ENCODE data around the gene CASD1. TPM values are rescaled to one million over a fixed set of nuclear protein-coding genes. Genes with fewer than 3 reads are reported as not detected.

The CASD1 gene
- total RNA-seq, 1 donor from 2014 or later: 30.2 TPM

DNA sequence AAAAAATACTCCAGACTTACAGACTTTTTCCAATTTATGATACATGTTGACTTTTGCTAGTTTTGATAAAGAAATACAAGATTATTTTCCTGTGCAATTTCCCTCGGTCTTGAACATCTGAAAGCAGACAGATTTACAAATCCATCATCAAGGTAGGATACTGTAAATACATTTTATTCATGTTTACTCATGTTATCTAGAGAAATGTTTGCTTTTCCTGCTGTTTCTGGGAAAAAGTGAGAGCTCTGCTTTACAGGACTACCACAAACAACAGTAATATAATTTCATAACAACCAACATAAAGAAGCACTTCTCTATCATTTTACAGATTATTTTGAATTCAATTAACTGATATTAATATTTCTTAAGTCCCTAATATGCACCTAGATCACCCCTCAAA, 31.7 kb upstream of the CASD1 start:
- no peaks in the 10 kb centered on the region for H3K9me3 Mint-ChIP-seq
- no peaks in the 10 kb centered on the region for H3K27me3 Mint-ChIP-seq

DNA sequence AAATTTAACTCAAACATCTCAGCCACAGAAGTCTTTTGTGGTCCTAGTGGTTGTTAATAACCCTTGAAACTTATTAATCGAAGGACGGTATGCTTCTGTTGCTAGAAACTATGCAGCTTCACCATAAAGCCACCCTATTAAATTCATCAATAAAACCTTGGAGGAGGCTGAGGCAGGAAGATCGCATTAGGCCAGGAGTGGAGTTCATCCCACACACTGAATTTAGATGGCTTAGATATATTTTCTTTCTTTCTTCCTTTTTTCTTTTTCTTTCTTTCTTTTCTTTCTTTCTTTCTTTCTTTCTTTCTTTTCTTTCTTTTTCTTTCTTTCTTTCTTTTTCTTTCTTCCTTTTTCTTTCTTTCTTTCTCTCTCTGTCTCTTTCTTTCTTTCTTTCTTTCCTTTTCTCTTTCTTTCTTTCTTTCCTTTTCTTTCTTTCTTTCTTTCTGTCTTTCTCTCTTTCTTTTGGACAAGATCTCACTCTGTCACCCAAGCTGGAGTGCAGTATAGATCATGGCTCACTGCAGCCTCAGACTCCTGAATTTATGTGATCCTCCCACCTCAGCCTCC, 30.9 kb upstream of the CASD1 start:
- DNase-seq (ENCODE audit: extremely low spot score, unreplicated experiment): no peak
- no peaks in the 10 kb centered on the region for H3K36me3 Mint-ChIP-seq

More for the DNA sequence above, 31.7 kb upstream of the CASD1 start:
- TF ChIP-seq, protein P1, sequence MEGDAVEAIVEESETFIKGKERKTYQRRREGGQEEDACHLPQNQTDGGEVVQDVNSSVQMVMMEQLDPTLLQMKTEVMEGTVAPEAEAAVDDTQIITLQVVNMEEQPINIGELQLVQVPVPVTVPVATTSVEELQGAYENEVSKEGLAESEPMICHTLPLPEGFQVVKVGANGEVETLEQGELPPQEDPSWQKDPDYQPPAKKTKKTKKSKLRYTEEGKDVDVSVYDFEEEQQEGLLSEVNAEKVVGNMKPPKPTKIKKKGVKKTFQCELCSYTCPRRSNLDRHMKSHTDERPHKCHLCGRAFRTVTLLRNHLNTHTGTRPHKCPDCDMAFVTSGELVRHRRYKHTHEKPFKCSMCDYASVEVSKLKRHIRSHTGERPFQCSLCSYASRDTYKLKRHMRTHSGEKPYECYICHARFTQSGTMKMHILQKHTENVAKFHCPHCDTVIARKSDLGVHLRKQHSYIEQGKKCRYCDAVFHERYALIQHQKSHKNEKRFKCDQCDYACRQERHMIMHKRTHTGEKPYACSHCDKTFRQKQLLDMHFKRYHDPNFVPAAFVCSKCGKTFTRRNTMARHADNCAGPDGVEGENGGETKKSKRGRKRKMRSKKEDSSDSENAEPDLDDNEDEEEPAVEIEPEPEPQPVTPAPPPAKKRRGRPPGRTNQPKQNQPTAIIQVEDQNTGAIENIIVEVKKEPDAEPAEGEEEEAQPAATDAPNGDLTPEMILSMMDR (conservative IDR thresholded peaks at IDR 0.05): no peak
- Mint-ChIP-seq H3K27ac (no peak overlapping the region), H3K36me3 (no peaks in the 10 kb centered on the region), H3K4me1 (ENCODE audit: unreplicated experiment) (no peaks in the 10 kb centered on the region), H3K4me3 (no peak overlapping the region)
- DNase-seq (ENCODE audit: extremely low spot score, unreplicated experiment): no peak

DNA sequence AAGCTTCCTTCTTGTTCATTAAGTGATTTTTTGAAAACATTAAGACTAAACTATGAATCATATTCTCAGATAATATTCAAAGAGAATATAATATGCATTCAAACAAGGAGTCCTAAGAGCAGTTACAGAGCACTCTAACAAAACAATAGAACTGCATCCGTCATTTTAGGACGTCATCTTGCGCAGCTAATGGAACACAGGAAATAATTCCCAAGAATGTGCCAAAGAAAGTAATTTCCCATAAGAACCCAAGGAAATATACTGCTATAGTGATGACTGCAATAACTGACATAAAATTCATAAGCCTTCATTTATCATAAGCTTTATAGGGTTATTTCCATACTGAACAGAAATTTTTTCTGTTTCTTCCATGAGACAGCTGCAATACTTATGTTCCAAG, 28.3 kb upstream of the CASD1 start:
- no peak overlapping the region for H3K4me3 Mint-ChIP-seq
- H3K4me1 Mint-ChIP-seq (ENCODE audit: unreplicated experiment): no peaks in the 10 kb centered on the region
- no peaks in the 10 kb centered on the region for H3K27me3 Mint-ChIP-seq
- H3K27ac Mint-ChIP-seq: no peak overlapping the region
- H3K9me3 Mint-ChIP-seq: no peaks in the 10 kb centered on the region
- DNase-seq (ENCODE audit: extremely low spot score, unreplicated experiment): no peak
- TF ChIP-seq, protein P1 (conservative IDR thresholded peaks at IDR 0.05): no peak
- no peaks in the 10 kb centered on the region for H3K36me3 Mint-ChIP-seq

More for the DNA sequence above, 30.9 kb upstream of the CASD1 start:
- TF ChIP-seq, protein P1 (conservative IDR thresholded peaks at IDR 0.05): no peak
- Mint-ChIP-seq H3K27ac (no peak overlapping the region), H3K27me3 (no peaks in the 10 kb centered on the region), H3K4me1 (ENCODE audit: unreplicated experiment) (no peaks in the 10 kb centered on the region), H3K9me3 (no peaks in the 10 kb centered on the region), H3K4me3 (no peak overlapping the region)

DNA sequence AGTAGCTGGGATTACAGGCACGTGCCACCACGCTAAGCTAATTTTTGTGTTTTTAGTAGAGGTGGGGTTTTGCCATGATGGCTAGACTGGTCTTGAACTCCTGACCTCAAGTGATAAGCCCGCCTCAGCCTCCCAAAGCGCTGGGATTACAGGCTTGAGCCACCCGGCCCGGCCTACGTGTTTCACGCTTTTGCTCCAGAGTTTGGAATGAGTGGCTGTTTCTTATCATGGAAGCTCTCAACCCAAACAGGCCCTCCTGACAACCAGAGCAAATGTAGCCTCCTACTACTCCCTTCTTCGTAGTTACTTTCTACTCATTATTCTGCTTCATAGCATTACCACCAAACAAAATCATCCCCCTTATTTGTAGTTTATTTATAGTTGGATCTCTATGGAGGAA, 26.8 kb upstream of the CASD1 start:
- no peaks in the 10 kb centered on the region for H3K4me1 Mint-ChIP-seq (ENCODE audit: unreplicated experiment)

DNA sequence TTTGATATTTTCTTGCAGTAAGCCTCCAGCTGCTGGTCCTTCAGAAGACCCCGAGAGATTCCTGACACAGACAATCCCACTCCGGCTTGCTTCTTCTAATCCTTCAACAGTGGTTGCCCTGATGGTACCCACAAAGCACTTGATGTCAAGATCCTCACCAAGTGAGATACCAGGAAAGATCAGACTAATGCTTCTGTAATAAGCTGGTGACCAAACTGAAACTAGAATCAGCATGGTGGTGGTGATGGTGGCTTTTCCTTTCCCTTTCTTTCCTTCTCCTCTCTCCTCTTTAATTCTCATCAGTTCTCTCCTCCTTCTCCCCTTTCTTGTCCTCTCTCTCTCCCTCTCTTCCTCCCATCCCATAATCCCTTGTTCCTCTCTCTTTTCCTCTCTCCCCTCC, 25.8 kb upstream of the CASD1 start:
- Mint-ChIP-seq H3K27ac (no peak overlapping the region), H3K4me3 (no peak overlapping the region), H3K27me3 (no peaks in the 10 kb centered on the region), H3K36me3 (no peaks in the 10 kb centered on the region), H3K4me1 (ENCODE audit: unreplicated experiment) (no peaks in the 10 kb centered on the region), H3K9me3 (no peaks in the 10 kb centered on the region)
- TF ChIP-seq, protein P1 (conservative IDR thresholded peaks at IDR 0.05): no peak
- no peak for DNase-seq (ENCODE audit: extremely low spot score, unreplicated experiment)

More for the DNA sequence above, 26.8 kb upstream of the CASD1 start:
- TF ChIP-seq, protein P1 (conservative IDR thresholded peaks at IDR 0.05): no peak
- H3K4me3 Mint-ChIP-seq: no peak overlapping the region
- no peak overlapping the region for H3K27ac Mint-ChIP-seq
- no peaks in the 10 kb centered on the region for H3K27me3 Mint-ChIP-seq
- no peaks in the 10 kb centered on the region for H3K9me3 Mint-ChIP-seq
- no peaks in the 10 kb centered on the region for H3K36me3 Mint-ChIP-seq
- no peak for DNase-seq (ENCODE audit: extremely low spot score, unreplicated experiment)

DNA sequence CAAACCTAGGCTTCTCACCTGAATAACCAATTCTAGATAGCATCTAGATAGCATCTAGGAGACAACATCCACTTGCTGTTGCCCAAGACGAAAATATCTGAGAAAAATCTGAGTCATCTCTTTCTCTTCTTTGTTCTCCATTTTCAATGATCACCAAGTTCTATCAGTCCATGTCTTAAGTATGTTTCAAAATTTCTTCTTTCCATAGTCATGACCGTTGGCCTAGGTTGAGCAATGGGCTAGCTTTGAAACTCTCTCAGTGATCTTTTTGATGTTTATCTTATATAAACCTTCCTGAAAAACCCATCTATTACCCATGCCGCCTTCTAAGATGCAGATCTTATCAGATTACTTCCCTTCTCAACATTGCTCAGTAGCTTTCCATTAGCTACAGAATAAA, 23.4 kb upstream of the CASD1 start:
- TF ChIP-seq, protein P1 (conservative IDR thresholded peaks at IDR 0.05): no peak
- Mint-ChIP-seq H3K4me1 (ENCODE audit: unreplicated experiment) (no peaks in the 10 kb centered on the region), H3K27me3 (no peaks in the 10 kb centered on the region), H3K9me3 (no peaks in the 10 kb centered on the region), H3K4me3 (no peak overlapping the region), H3K27ac (no peak overlapping the region), H3K36me3 (no peaks in the 10 kb centered on the region)
- no peak for DNase-seq (ENCODE audit: extremely low spot score, unreplicated experiment)
